Stimulated activated CD4-positive, alpha-beta T cell treated with anti-CD3 and anti-CD28 coated beads, Interleukin-1b, Interleukin-23, amount 100 ng/mL, for 1 hour (primary cell): ENCODE data around the gene IL34.
"Not testable (repeated sequence)": the region's sequence is repeated elsewhere in the genome, so short reads cannot be mapped to it uniquely, and the experiment has no call there.

Experiments used
- DNase-seq, 2 donors: peaks; one replicate each; pipeline ENCODE4 v3.0.0-alpha.2; 2020; ENCODE audit warnings: low read depth in 2 of 2

Gene IL34

GRCh38 chr16:70630960-70631745 lies 15.2 kb upstream of the IL34 start:
- DNase-seq: no peak

GRCh38 chr16:70632273-70632672 lies 14.1 kb upstream of the IL34 start:
- DNase-seq: no peak

GRCh38 chr16:70633617-70634016 lies 12.7 kb upstream of the IL34 start:
- DNase-seq: not testable (repeated sequence)

- no peak for DNase-seq
These were observed 11.5 kb upstream of the IL34 start for GRCh38 chr16:70634861-70635260.

- no peak for DNase-seq
These were observed 10.9 kb upstream of the IL34 start for GRCh38 chr16:70635336-70636016.

GRCh38 chr16:70638814-70639792 lies 7.3 kb upstream of the IL34 start:
- DNase-seq: no peak

GRCh38 chr16:70642633-70643032 lies 3.7 kb upstream of the IL34 start:
- DNase-seq: no peak

- not testable (repeated sequence) for DNase-seq
These were observed 3.1 kb upstream of the IL34 start for GRCh38 chr16:70643264-70643663.

- DNase-seq: no peak
These were observed 1.4 kb upstream of the IL34 start for GRCh38 chr16:70644763-70645597.

GRCh38 chr16:70647441-70648359 lies 1.3 kb downstream of the IL34 start:
- no peak for DNase-seq

GRCh38 chr16:70648606-70649005 lies 2.2 kb downstream of the IL34 start:
- no peak for DNase-seq

- DNase-seq: no peak
These were observed 2.9 kb downstream of the IL34 start for GRCh38 chr16:70649300-70649699.

GRCh38 chr16:70650216-70650615 lies 3.9 kb downstream of the IL34 start:
- DNase-seq: no peak

- no peak for DNase-seq
These were observed 5.2 kb downstream of the IL34 start for GRCh38 chr16:70651524-70651923.

GRCh38 chr16:70652322-70652721 lies 6.0 kb downstream of the IL34 start:
- no peak for DNase-seq

GRCh38 chr16:70653406-70653805 lies 7.0 kb downstream of the IL34 start:
- no peak for DNase-seq

- DNase-seq: peak; percentile 54 to 77
These were observed 7.7 kb downstream of the IL34 start for GRCh38 chr16:70653809-70654771.

GRCh38 chr16:70656065-70656711 lies 9.8 kb downstream of the IL34 start:
- DNase-seq: no peak
